HCT116 (cell line): ENCODE data around the gene PPIL1. TPM values are rescaled to one million over a fixed set of nuclear protein-coding genes. Genes with fewer than 3 reads are reported as not detected.

Experiments
- ATAC-seq: fragments of 200-7000 bp; cut with Tn5 transposase; 2 replicates; pipeline ENCODE4 v1.9.1; 2020; ENCODE audit warnings: mild to moderate bottlenecking, moderate library complexity
- BruUV-seq: library from RNA; stranded (reverse); fragments of 400-500 nt; replicated peaks from 2 replicates; lab custom pipeline; 2021; lab: Mats Ljungman, UMichigan
- CTCF ChIA-PET: fragments of 300-600 bp; sonication (Branson Sonifier 250); formaldehyde crosslinking; loops from one replicate; lab custom pipeline; 2021; ENCODE audit warnings: antibody characterized with exemption; lab: Charles Lee
- POLR2A ChIA-PET: fragments of 300-600, 350-600 bp; sonication (Branson Sonifier 250); formaldehyde crosslinking; loops from one replicate; lab custom pipeline; 2021; ENCODE audit warnings: antibody characterized with exemption; lab: Charles Lee
- RAD21 ChIA-PET, 2 experiments: fragments of 300-600 bp; sonication (Branson Sonifier 250); formaldehyde crosslinking; loops; one replicate each; lab custom pipeline; 2023; ENCODE audit warnings: low total read pairs in 2 of 2; ENCODE audit not compliant: uncharacterized antibody in 2 of 2, unreplicated experiment in 2 of 2, low non-redundant PET in 1 of 2; lab: Charles Lee
- DNase-seq: peaks from one replicate; pipeline ENCODE4 v3.0.0-alpha.2; 2010; ENCODE audit warnings: low read depth, low spot score
- H2AFZ ChIP-seq: fragments of 200-600 bp; shearing (Covaris generic), sonication (generic); 2 replicates; pipeline ENCODE4 v1.6.1; 2017; ENCODE audit warnings: low read depth, mixed run types, mixed read lengths, antibody characterized with exemption, low read length; ENCODE audit not compliant: poor library complexity, severe bottlenecking
- H3K27ac ChIP-seq: 2 replicates; pipeline ENCODE4 v1.5.1; 2012; ENCODE audit warnings: low read depth, low read length
- H3K27me3 ChIP-seq: fragments of 200-600 bp; sonication (generic); 2 replicates; pipeline ENCODE4 v1.6.1; 2016; ENCODE audit warnings: mixed run types, low read length, mixed read lengths; ENCODE audit not compliant: insufficient read depth
- H3K36me3 ChIP-seq, 2 experiments: fragments of 200-500 bp in 1 of 2; fragments of 200-600 bp in 1 of 2; sonication (Bioruptor generic) in 1 of 2; sonication (generic) in 1 of 2; 2 replicates each; pipeline versions ENCODE4 v1.5.1 to v1.6.1; 2014 to 2016; ENCODE audit warnings: low read length in 2 of 2, inconsistent platforms in 1 of 2, mixed read lengths in 1 of 2, mixed run types in 1 of 2; ENCODE audit not compliant: insufficient read depth in 2 of 2, control insufficient read depth in 1 of 2
- H3K4me1 ChIP-seq, 2 experiments: fragments of 200-600 bp in 1 of 2; sonication (generic) in 1 of 2; 2 replicates each; pipeline versions ENCODE4 v1.5.1 to v1.6.1; 2012 to 2017; ENCODE audit warnings: low read length in 2 of 2, inconsistent platforms in 1 of 2, mild to moderate bottlenecking in 1 of 2, mixed read lengths in 1 of 2, mixed run types in 1 of 2, moderate library complexity in 1 of 2; ENCODE audit not compliant: insufficient read depth in 2 of 2, control insufficient read depth in 1 of 2
- H3K4me2 ChIP-seq: fragments of 200-600 bp; sonication (generic); 2 replicates; pipeline ENCODE4 v1.6.1; 2017; ENCODE audit warnings: mixed run types, low read length, mixed read lengths
- H3K4me3 ChIP-seq, 2 experiments: fragments of 200-600 bp in 1 of 2; sonication (generic) in 1 of 2; replicated peaks in 1 of 2; 2 replicates each; pipeline ENCODE4 v1.5.1; 2011 to 2016; ENCODE audit warnings: low read length in 2 of 2, control low read depth in 1 of 2, low read depth in 1 of 2, mild to moderate bottlenecking in 1 of 2, mixed read lengths in 1 of 2, mixed run types in 1 of 2
- H3K79me2 ChIP-seq: fragments of 200-600 bp; sonication (generic); 2 replicates; pipeline ENCODE4 v1.6.1; 2017; ENCODE audit warnings: mild to moderate bottlenecking, mixed run types, low read length, moderate library complexity, mixed read lengths; ENCODE audit not compliant: insufficient read depth
- H3K9ac ChIP-seq: fragments of 200-600 bp; sonication (generic); 2 replicates; pipeline ENCODE4 v1.6.1; 2016; ENCODE audit warnings: low read length, mixed read lengths
- H3K9me2 ChIP-seq: fragments of 200-600 bp; sonication (generic), shearing (Covaris generic); 2 replicates; pipeline ENCODE4 v1.6.1; 2017; ENCODE audit warnings: mixed run types, mild to moderate bottlenecking, moderate library complexity; ENCODE audit not compliant: insufficient read depth
- H3K9me3 ChIP-seq, 2 experiments: fragments of 200-500 bp in 1 of 2; fragments of 200-600 bp in 1 of 2; sonication (Bioruptor generic) in 1 of 2; sonication (generic) in 1 of 2; 2 replicates each; pipeline ENCODE4 v1.6.1; 2014 to 2017; ENCODE audit warnings: low read length in 2 of 2, mixed read lengths in 2 of 2, inconsistent platforms in 1 of 2, low read depth in 1 of 2, mild to moderate bottlenecking in 1 of 2, mixed run types in 1 of 2, moderate library complexity in 1 of 2; ENCODE audit not compliant: control insufficient read depth in 1 of 2, insufficient read depth in 1 of 2
- H4K20me1 ChIP-seq: fragments of 200-600 bp; sonication (generic), shearing (Covaris generic); 2 replicates; pipeline ENCODE4 v1.6.1; 2017; ENCODE audit warnings: mixed run types, mild to moderate bottlenecking, moderate library complexity; ENCODE audit not compliant: insufficient read depth
- CBX3 ChIP-seq: IDR thresholded peaks from 2 replicates; pipeline ENCODE4 v1.6.1; 2012; ENCODE audit warnings: low read depth
- CEBPB ChIP-seq: IDR thresholded peaks from 2 replicates; pipeline ENCODE4 v1.6.1; 2012; ENCODE audit warnings: low read depth
- EGR1 ChIP-seq: IDR thresholded peaks from 2 replicates; pipeline ENCODE4 v1.6.1; 2012; ENCODE audit warnings: low read depth
- ELF1 ChIP-seq: IDR thresholded peaks from 2 replicates; pipeline ENCODE4 v1.6.1; 2012; ENCODE audit warnings: low read depth, borderline replicate concordance
- EZH2phosphoT487 ChIP-seq: fragments of 200-600 bp; IDR thresholded peaks from 2 replicates; pipeline ENCODE4 v1.6.1; 2018; ENCODE audit warnings: antibody characterized with exemption, borderline replicate concordance
- JUND ChIP-seq: IDR thresholded peaks from 2 replicates; pipeline ENCODE4 v1.6.1; 2012
- MAX ChIP-seq: IDR thresholded peaks from 2 replicates; pipeline ENCODE4 v1.6.1; 2012
- POLR2AphosphoS5 ChIP-seq: IDR thresholded peaks from 2 replicates; pipeline ENCODE4 v1.6.1; 2011; ENCODE audit warnings: mild to moderate bottlenecking, low read depth, low read length, moderate library complexity
- REST ChIP-seq: IDR thresholded peaks from 2 replicates; pipeline ENCODE4 v1.6.1; 2012; ENCODE audit warnings: low read depth
- SIN3A ChIP-seq: IDR thresholded peaks from 2 replicates; pipeline ENCODE4 v1.6.1; 2012; ENCODE audit warnings: low read depth
- SP1 ChIP-seq: IDR thresholded peaks from 2 replicates; pipeline ENCODE4 v1.6.1; 2012; ENCODE audit warnings: low read depth
- TCF7L2 ChIP-seq: IDR thresholded peaks from 2 replicates; pipeline ENCODE4 v1.7.0; 2011; ENCODE audit warnings: borderline replicate concordance, inconsistent platforms; ENCODE audit not compliant: insufficient read depth, insufficient read length; ENCODE audit errors: extremely low read depth
- YY1 ChIP-seq: IDR thresholded peaks from 2 replicates; pipeline ENCODE4 v1.6.1; 2011; ENCODE audit warnings: low read length, low read depth, moderate library complexity, mild to moderate bottlenecking; ENCODE audit not compliant: insufficient replicate concordance; ENCODE audit errors: extremely low read depth
- intact Hi-C: fragments of 100-400 bp; cut with micrococcal nuclease; formaldehyde crosslinking; loops from 2 replicates; pipeline ENCODE4 v1.10.0; 2022
- total RNA-seq: library from RNA; stranded (reverse); gene quantifications from one replicate; pipeline ENCODE4 v1.2.1, GENCODE V29; 2021; ENCODE audit not compliant: unreplicated experiment

PPIL1 gene
- total RNA-seq, 1 experiment from 2014 or later = 42.0 TPM

DNA sequence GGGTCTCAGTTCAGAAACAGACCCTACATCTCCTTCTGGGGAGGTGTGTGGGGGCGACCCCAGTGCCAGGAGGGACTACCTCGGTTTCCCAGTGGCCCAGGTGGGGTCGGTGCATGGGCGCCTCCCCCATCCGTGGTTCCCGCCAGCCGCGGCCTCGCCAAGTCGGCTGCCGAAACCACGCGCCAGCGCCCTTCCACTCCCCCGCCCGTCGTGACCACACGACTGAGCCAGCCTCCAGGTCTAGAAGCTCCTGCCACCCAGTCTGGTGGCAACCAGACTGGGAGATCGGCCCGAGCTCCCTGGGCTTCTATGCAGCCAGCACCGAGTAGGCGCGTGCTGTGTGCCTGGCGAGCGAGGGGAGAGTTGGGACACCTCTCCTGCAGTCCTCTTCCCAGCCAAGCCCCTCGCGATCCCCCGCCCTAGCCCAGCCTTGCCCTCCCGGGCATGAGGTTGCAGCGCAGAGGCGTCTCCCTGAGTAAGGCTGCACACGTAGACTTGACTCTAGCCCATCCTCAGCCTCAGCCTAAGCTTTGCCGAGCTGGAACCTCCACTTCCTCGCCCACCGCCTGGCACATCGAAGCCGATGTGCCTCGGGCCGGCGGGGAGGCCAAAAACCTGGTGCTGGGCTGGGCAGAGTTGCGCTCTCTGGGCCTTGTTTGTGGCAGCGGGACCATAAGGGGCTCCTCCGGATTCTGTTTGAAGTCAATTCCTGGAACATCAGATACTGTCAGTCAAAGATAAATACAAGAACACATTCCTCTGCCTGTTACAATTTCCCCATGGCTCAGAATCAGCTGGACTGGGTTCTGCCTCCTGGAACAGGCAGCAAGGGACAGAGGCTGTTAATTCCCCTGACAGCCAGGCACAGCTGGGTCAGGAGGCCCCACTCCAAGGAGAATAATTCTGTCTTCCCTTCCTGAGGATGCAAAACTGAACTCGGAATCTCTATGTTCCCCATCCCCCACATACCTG lies 33.9 kb downstream of the PPIL1 start:
- Histone ChIP-seq H2AFZ (no peak overlapping the region), H3K4me1 (peaks cover 0 to 7% of the 10 kb centered on the region in 2 experiments; a peak in 1 of 4 replicates), H3K9me2 (no peaks in the 10 kb centered on the region), H4K20me1 (no peaks in the 10 kb centered on the region), H3K36me3 (no peaks in the 10 kb centered on the region), H3K4me2 (peak overlapping the region; percentile 41; the same call in 1 of the 2 replicates), H3K9ac (no peak overlapping the region), H3K27me3 (peaks cover 10% of the 10 kb centered on the region; the same call in 1 of the 2 replicates), H3K79me2 (no peaks in the 10 kb centered on the region), H3K9me3 (no peaks in the 10 kb centered on the region), H3K27ac (no peak overlapping the region), H3K4me3 (no peak overlapping the region)
- no peak for TF ChIP-seq EZH2phosphoT487
- no peak for TF ChIP-seq EGR1
- no peak for TF ChIP-seq POLR2AphosphoS5
- TF ChIP-seq JUND = no peak
- no peak for TF ChIP-seq REST
- TF ChIP-seq CBX3 = no peak
- no peak for TF ChIP-seq MAX
- TF ChIP-seq SP1 = no peak
- TF ChIP-seq CEBPB = no peak
- no peak for TF ChIP-seq SIN3A
- no peak for TF ChIP-seq ELF1
- no peak for TF ChIP-seq YY1
- TF ChIP-seq TCF7L2 = no peak
- ChIA-PET RAD21 (no interaction called here), CTCF (interaction anchor here (0.7 kb wide), 1 partner anchor 576 kb away, joined by 3 read pairs; no protein-coding TSS in a partner anchor), POLR2A (no interaction called here)
- ATAC-seq (no peak), DNase-seq (no peak)
- no TSS peak for BruUV-seq
- intact Hi-C loops = no loop called here
